Small intestine (tissue), 7 donors: ENCODE results near the gene C4A. TPM values are rescaled to one million over a fixed set of nuclear protein-coding genes. Genes with fewer than 3 reads are reported as not detected.
"Not testable (repeated sequence)": the region's sequence is repeated elsewhere in the genome, so short reads cannot be mapped to it uniquely, and the experiment has no call there.

Experiments used
- DNase-seq, 2 donors: peaks; one replicate each; pipeline versions ENCODE4 v3.0.0 to v3.0.0-alpha.2; 2013
- FAIRE-seq: peaks from 2 replicates; lab custom pipeline; 2012; peaks lifted over from hg19 to GRCh38; lab: Jason Lieb, UNC
- H3K27ac ChIP-seq, 3 donors: one replicate each; pipeline ENCODE4 v1.5.1; 2013; ENCODE audit warnings: low read length in 2 of 3, mild to moderate bottlenecking in 2 of 3, control low read depth in 1 of 3, inconsistent platforms in 1 of 3, low read depth in 1 of 3, moderate library complexity in 1 of 3
- H3K27me3 ChIP-seq, 3 donors: one replicate each; pipeline ENCODE4 v1.6.1; 2013; ENCODE audit warnings: low read length in 3 of 3, inconsistent platforms in 1 of 3; ENCODE audit not compliant: control insufficient read depth in 3 of 3, insufficient read depth in 3 of 3
- H3K36me3 ChIP-seq, 3 donors: one replicate each; pipeline ENCODE4 v1.6.1; 2013; ENCODE audit warnings: low read length in 3 of 3, inconsistent platforms in 1 of 3, low read depth in 1 of 3, mild to moderate bottlenecking in 1 of 3, moderate library complexity in 1 of 3; ENCODE audit not compliant: control insufficient read depth in 3 of 3, insufficient read depth in 2 of 3
- H3K4me1 ChIP-seq, 3 donors: one replicate each; pipeline ENCODE4 v1.6.1; 2013; ENCODE audit warnings: low read length in 2 of 3, inconsistent platforms in 1 of 3, low read depth in 1 of 3, mild to moderate bottlenecking in 1 of 3, moderate library complexity in 1 of 3; ENCODE audit not compliant: control insufficient read depth in 3 of 3, insufficient read depth in 2 of 3
- H3K4me3 ChIP-seq, 3 donors: one replicate each; pipeline ENCODE4 v1.5.1; 2013; ENCODE audit warnings: low read length in 3 of 3, control low read depth in 1 of 3, inconsistent platforms in 1 of 3, low read depth in 1 of 3, mild to moderate bottlenecking in 1 of 3, moderate library complexity in 1 of 3
- H3K9me3 ChIP-seq, 2 donors: one replicate each; pipeline ENCODE4 v1.6.1; 2013; ENCODE audit warnings: low read depth in 1 of 2, low read length in 1 of 2; ENCODE audit not compliant: control insufficient read depth in 2 of 2, insufficient read depth in 1 of 2
- WGBS, 3 donors: extraction: QIAGEN DNeasy Blood & Tissue Kit; methylation state at CpG; one replicate each; pipeline ENCODE4 v1.1.7; 2013; 5-methylcytosine and 5-hydroxymethylcytosine counted together
- polyA plus RNA-seq, 4 donors: library from polyadenylated mRNA; stranded (reverse) in 3 of 4; unstranded in 1 of 4; fragments of 200-250 nt in 3 of 4; fragments of 120-200 nt in 1 of 4; gene quantifications; one replicate each; pipeline versions ENCODE4 v1.2.1 to v1.2.3, GENCODE V29; 2013
- donor health status: healthy with polysubstance abuse.
- donor health status: control.
- donor health status: control.
- donor health status: Bipolar disorder and iron deficiency.
- donor health status: healthy.

C4A gene
- polyA plus RNA-seq, 4 donors = 4.0 to 64.7 (median 26.1) TPM

DNA sequence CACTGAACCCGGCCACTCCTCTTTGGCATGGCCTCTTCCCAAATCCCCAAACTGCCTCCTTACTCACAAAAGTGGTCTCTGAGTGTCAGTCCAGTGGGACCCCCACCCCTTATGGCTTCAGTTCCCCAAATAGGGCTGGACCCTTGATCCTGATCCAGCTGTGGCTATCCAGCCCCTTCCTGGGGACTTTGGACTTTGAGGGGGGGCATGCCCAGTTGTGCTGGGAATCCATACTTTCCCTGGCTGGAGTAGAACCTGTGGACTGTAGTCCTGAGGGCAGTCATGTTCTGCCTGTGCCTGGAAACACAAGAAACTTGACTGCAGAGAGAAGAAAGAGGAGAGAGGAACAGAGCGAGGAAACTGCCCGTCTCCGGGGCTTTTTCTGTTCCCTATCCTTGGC lies 22.5 kb downstream of the C4A start:
- H3K4me1 ChIP-seq, H3K9me3 ChIP-seq, H3K36me3 ChIP-seq, H3K4me3 ChIP-seq, H3K27me3 ChIP-seq, H3K27ac ChIP-seq, FAIRE-seq, DNase-seq: not testable (repeated sequence)
- 85 to 86% (median 85%) methylated on average over 3 to 4 of the region's 4 CpGs for WGBS, 3 donors

DNA sequence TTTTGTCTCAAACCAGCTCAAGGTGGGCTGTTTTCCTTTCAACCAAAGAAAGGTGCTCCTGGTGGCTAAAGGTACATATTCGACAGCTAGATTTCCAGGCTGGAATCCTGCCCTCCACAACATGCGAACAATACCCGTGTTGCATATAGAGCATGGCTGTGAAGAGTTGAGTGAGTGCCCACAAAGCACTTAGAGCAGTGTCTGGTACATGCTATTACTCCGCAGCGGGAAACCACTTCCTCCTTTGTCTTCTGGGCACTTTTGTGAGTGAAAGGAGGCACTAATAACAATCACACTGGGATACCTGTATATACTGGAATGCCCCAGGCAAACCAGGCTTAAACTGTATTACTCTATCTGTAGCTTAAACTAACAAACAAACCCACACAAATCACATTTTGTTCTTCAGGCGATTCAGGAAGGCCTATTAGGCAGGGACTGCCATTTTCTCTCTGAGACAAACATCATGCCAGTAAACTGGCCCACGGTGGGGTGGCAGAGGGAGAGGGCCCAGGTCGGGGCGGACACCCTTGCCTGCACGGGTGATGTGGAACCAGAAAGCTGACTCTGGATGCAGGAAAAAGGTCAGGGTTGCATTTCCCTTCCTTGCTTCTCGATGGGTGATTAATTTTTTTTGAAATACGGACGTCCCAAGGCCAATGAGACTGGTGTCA lies 23.1 kb downstream of the C4A start:
- H3K27ac ChIP-seq, H3K27me3 ChIP-seq, H3K4me1 ChIP-seq, H3K9me3 ChIP-seq, H3K36me3 ChIP-seq, FAIRE-seq, H3K4me3 ChIP-seq, DNase-seq: not testable (repeated sequence)
- 57 to 72% (median 68%) methylated on average over 8 to 9 of the region's 13 CpGs for WGBS, 3 donors

DNA sequence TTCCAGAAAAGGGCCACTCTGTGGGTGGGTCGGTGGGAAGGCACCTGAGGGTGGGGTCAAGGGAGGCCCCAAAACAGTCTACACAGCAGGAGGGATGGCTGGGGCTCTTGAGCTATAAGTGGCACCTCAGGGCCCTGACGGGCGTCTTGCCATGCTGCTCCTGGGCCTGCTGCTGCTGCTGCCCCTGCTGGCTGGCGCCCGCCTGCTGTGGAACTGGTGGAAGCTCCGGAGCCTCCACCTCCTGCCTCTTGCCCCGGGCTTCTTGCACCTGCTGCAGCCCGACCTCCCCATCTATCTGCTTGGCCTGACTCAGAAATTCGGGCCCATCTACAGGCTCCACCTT lies 23.7 kb downstream of the C4A start:
- not testable (repeated sequence) for H3K27me3 ChIP-seq, H3K27ac ChIP-seq, H3K36me3 ChIP-seq, H3K4me1 ChIP-seq, H3K4me3 ChIP-seq, H3K9me3 ChIP-seq, DNase-seq, FAIRE-seq
- 76 to 82% (median 80%) methylated on average over 3 to 9 of the region's 9 CpGs for WGBS, 3 donors

DNA sequence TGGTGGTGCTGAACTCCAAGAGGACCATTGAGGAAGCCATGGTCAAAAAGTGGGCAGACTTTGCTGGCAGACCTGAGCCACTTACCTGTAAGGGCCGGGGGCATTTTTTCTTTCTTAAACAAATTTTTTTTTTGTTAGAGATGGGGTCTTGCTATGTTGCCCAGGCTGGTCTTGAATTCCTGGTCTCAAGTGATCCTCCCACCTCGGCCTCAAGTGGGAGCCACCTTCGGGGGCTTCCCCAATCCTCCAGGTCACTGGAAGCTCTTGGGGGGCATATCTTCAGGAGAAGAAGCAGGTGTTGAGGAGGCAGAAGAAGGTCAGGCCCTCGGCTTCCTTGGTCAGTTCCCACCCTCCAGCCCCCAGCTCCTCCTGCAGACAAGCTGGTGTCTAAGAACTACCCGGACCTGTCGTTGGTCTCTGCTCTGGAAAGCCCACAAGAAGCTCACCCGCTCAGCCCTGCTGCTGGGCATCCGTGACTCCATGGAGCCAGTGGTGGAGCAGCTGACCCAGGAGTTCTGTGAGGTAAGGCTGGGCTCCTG lies 24.2 kb downstream of the C4A start:
- H3K36me3 ChIP-seq, H3K27me3 ChIP-seq, DNase-seq, FAIRE-seq, H3K4me3 ChIP-seq, H3K4me1 ChIP-seq, H3K9me3 ChIP-seq, H3K27ac ChIP-seq: not testable (repeated sequence)
- WGBS, 3 donors = 63 to 72% (median 72%) methylated on average over 6 to 8 of the region's 8 CpGs

DNA sequence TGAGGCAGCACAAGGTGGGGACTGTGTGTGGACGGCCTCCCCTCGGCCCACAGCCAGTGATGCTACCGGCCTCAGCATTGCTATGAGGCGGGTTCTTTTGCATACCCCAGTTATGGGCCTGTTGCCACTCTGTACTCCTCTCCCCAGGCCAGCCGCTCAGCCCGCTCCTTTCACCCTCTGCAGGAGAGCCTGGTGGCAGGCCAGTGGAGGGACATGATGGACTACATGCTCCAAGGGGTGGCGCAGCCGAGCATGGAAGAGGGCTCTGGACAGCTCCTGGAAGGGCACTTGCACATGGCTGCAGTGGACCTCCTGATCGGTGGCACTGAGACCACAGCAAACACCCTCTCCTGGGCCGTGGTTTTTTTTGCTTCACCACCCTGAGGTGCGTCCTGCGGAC lies 25.2 kb downstream of the C4A start:
- not testable (repeated sequence) for DNase-seq, H3K9me3 ChIP-seq, H3K36me3 ChIP-seq, H3K4me1 ChIP-seq, H3K4me3 ChIP-seq, FAIRE-seq, H3K27me3 ChIP-seq, H3K27ac ChIP-seq
- 75 to 83% (median 81%) methylated on average over 3 to 12 of the region's 12 CpGs for WGBS, 3 donors

DNA sequence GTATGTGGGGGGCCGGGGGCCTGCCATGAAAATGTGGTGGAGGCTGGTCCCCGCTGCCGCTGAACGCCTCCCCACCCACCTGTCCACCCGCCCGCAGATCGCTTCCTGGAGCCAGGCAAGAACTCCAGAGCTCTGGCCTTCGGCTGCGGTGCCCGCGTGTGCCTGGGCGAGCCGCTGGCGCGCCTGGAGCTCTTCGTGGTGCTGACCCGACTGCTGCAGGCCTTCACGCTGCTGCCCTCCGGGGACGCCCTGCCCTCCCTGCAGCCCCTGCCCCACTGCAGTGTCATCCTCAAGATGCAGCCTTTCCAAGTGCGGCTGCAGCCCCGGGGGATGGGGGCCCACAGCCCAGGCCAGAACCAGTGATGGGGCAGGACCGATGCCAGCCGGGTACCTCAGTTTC lies 26.2 kb downstream of the C4A start:
- H3K9me3 ChIP-seq, DNase-seq, H3K4me3 ChIP-seq, FAIRE-seq, H3K36me3 ChIP-seq, H3K27me3 ChIP-seq, H3K27ac ChIP-seq, H3K4me1 ChIP-seq: not testable (repeated sequence)
- no CpG with 5 or more reads among the region's 24 CpGs for WGBS, 3 donors

DNA sequence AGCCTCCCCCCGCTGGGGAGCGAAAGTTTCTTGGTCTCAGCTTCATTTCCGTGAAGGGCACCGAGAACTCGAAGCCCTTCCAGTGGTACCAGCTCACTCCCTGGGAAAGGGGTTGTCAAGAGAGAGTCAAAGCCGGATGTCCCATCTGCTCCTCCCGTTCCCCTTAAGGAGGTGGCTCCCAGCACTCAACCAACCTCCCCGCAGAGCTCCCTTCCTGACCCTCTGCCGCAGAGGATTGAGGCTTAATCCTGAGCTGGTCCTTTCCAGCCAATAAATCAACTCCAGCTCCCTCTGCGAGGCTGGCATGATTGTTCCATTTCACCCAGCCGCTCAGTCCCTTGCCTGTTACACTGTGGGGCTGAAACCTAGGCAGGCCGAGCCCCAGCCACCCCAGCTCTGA lies 26.8 kb downstream of the C4A start:
- H3K4me1 ChIP-seq, H3K36me3 ChIP-seq, H3K27ac ChIP-seq, H3K9me3 ChIP-seq, H3K4me3 ChIP-seq, H3K27me3 ChIP-seq, FAIRE-seq, DNase-seq: not testable (repeated sequence)
- WGBS, 3 donors = 41 to 67% (median 45%) methylated on average over 5 to 7 of the region's 12 CpGs

DNA sequence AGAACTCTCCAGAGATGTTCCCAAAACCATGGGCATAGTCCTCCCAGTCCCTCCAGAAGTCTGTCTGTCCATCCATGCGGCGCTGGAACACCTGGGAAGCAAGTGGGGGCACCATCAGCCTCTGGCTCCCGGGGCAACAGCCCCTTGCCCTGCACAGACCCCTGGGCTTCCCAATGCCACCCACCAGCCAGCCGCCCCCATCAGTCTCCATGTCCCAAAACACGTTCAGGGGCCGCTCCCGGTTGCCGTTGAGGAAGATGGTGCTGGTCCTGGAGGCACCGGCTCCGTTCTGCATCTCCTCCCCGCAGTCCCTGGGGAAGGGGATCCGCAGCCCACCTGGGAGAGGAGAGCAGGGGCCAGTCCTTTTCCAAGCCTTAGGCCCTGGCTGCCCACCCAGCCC lies 27.7 kb downstream of the C4A start:
- H3K9me3 ChIP-seq, H3K27me3 ChIP-seq, H3K27ac ChIP-seq, H3K4me3 ChIP-seq, H3K36me3 ChIP-seq, DNase-seq, FAIRE-seq, H3K4me1 ChIP-seq: not testable (repeated sequence)
- 50 to 83% (median 63%) methylated on average over 1 to 5 of the region's 12 CpGs for WGBS, 3 donors
